Central memory CD8-positive, alpha-beta T cell (primary cell): ENCODE measurements around the gene C1QB.
"Not testable (repeated sequence)": the region's sequence is repeated elsewhere in the genome, so short reads cannot be mapped to it uniquely, and the experiment has no call there.

Experiments
- ATAC-seq: fragments of 150-1000 bp; cut with Tn5 transposase; replicated peaks from 2 replicates; pipeline ENCODE4 v1.10.0; 2022; ENCODE audit warnings: mild to moderate bottlenecking, moderate FRiP score, moderate number of reproducible peaks; ENCODE audit not compliant: poor library complexity, severe bottlenecking; ENCODE audit errors: extremely low read depth
- DNase-seq, 2 donors: peaks; one replicate each; pipeline ENCODE4 v3.0.0; 2021; ENCODE audit warnings: low spot score in 2 of 2
- H3K27ac Mint-ChIP-seq: one replicate; pipeline ENCODE4 v1.8.0; 2022; ENCODE audit warnings: low read depth, mild to moderate bottlenecking, moderate library complexity, mixed read lengths
- H3K27me3 Mint-ChIP-seq: one replicate; pipeline ENCODE4 v1.8.0; 2022; ENCODE audit warnings: mixed read lengths
- H3K36me3 Mint-ChIP-seq: one replicate; pipeline ENCODE4 v1.8.0; 2022; ENCODE audit warnings: mild to moderate bottlenecking, moderate library complexity, mixed read lengths; ENCODE audit not compliant: insufficient read depth
- H3K4me1 Mint-ChIP-seq: one replicate; pipeline ENCODE4 v1.8.0; 2022; ENCODE audit warnings: mixed read lengths
- H3K4me3 Mint-ChIP-seq: one replicate; pipeline ENCODE4 v1.8.0; 2022; ENCODE audit warnings: mild to moderate bottlenecking, moderate library complexity, mixed read lengths
- H3K9me3 Mint-ChIP-seq: one replicate; pipeline ENCODE4 v1.8.0; 2022; ENCODE audit warnings: mixed read lengths

C1QB gene

GRCh38 chr1:22658385-22659163 lies 5.5 kb downstream of the C1QB start:
- ATAC-seq: no peak
- DNase-seq: no peak
- H3K27ac Mint-ChIP-seq: no peak overlapping the region
- no peak overlapping the region for H3K4me3 Mint-ChIP-seq
- no peaks in the 10 kb centered on the region for H3K9me3 Mint-ChIP-seq
- H3K27me3 Mint-ChIP-seq: peaks cover 18% of the 10 kb centered on the region
- H3K36me3 Mint-ChIP-seq: peaks cover 1% of the 10 kb centered on the region
- H3K4me1 Mint-ChIP-seq: no peaks in the 10 kb centered on the region

- no peak for ATAC-seq
- Mint-ChIP-seq H3K36me3 (peaks cover 1% of the 10 kb centered on the region), H3K4me1 (no peaks in the 10 kb centered on the region), H3K9me3 (no peaks in the 10 kb centered on the region), H3K27ac (no peak overlapping the region), H3K27me3 (peaks cover 32% of the 10 kb centered on the region), H3K4me3 (no peak overlapping the region)
- DNase-seq: no peak
Observed at GRCh38 chr1:22660716-22661241, 7.7 kb downstream of the C1QB start.

GRCh38 chr1:22661880-22662279 lies 8.8 kb downstream of the C1QB start:
- DNase-seq (no peak), ATAC-seq (no peak)
- peaks cover 1% of the 10 kb centered on the region for H3K36me3 Mint-ChIP-seq
- H3K9me3 Mint-ChIP-seq: no peaks in the 10 kb centered on the region
- H3K27me3 Mint-ChIP-seq: peaks cover 34% of the 10 kb centered on the region
- no peaks in the 10 kb centered on the region for H3K4me1 Mint-ChIP-seq
- no peak overlapping the region for H3K4me3 Mint-ChIP-seq
- H3K27ac Mint-ChIP-seq: no peak overlapping the region

GRCh38 chr1:22662318-22662717 lies 9.3 kb downstream of the C1QB start:
- no peak for ATAC-seq
- Mint-ChIP-seq H3K27ac (no peak overlapping the region), H3K4me3 (no peak overlapping the region)

GRCh38 chr1:22662986-22663408 lies 10.0 kb downstream of the C1QB start:
- H3K27me3 Mint-ChIP-seq: peaks cover 46% of the 10 kb centered on the region
- H3K4me3 Mint-ChIP-seq: no peak overlapping the region
- peaks cover 1% of the 10 kb centered on the region for H3K36me3 Mint-ChIP-seq
- H3K27ac Mint-ChIP-seq: no peak overlapping the region
- DNase-seq: no peak
- H3K4me1 Mint-ChIP-seq: no peaks in the 10 kb centered on the region
- H3K9me3 Mint-ChIP-seq: no peaks in the 10 kb centered on the region
- no peak for ATAC-seq

More at GRCh38 chr1:22662318-22662717, 9.3 kb downstream of the C1QB start:
- H3K4me1 Mint-ChIP-seq: no peaks in the 10 kb centered on the region
- no peaks in the 10 kb centered on the region for H3K9me3 Mint-ChIP-seq
- DNase-seq: no peak
- peaks cover 39% of the 10 kb centered on the region for H3K27me3 Mint-ChIP-seq
- peaks cover 1% of the 10 kb centered on the region for H3K36me3 Mint-ChIP-seq

GRCh38 chr1:22665752-22666151 lies 12.7 kb downstream of the C1QB start:
- ATAC-seq (no peak), DNase-seq (no peak)
- no peak overlapping the region for H3K4me3 Mint-ChIP-seq
- no peaks in the 10 kb centered on the region for H3K36me3 Mint-ChIP-seq
- no peak overlapping the region for H3K27ac Mint-ChIP-seq
- no peaks in the 10 kb centered on the region for H3K9me3 Mint-ChIP-seq
- no peaks in the 10 kb centered on the region for H3K4me1 Mint-ChIP-seq
- peaks cover 73% of the 10 kb centered on the region for H3K27me3 Mint-ChIP-seq

GRCh38 chr1:22666412-22666811 lies 13.4 kb downstream of the C1QB start:
- H3K4me1 Mint-ChIP-seq: no peaks in the 10 kb centered on the region

GRCh38 chr1:22668840-22669239 lies 15.8 kb downstream of the C1QB start:
- not testable (repeated sequence) for H3K27ac Mint-ChIP-seq, H3K36me3 Mint-ChIP-seq, ATAC-seq, DNase-seq, H3K9me3 Mint-ChIP-seq, H3K4me3 Mint-ChIP-seq, H3K4me1 Mint-ChIP-seq
- H3K27me3 Mint-ChIP-seq: peaks cover 85% of the 10 kb centered on the region

More at GRCh38 chr1:22666412-22666811, 13.4 kb downstream of the C1QB start:
- ATAC-seq (no peak), DNase-seq (no peak)
- no peaks in the 10 kb centered on the region for H3K36me3 Mint-ChIP-seq
- no peak overlapping the region for H3K27ac Mint-ChIP-seq
- H3K9me3 Mint-ChIP-seq: no peaks in the 10 kb centered on the region
- H3K27me3 Mint-ChIP-seq: peaks cover 80% of the 10 kb centered on the region
- H3K4me3 Mint-ChIP-seq: no peak overlapping the region

GRCh38 chr1:22670352-22670975 lies 17.4 kb downstream of the C1QB start:
- no peaks in the 10 kb centered on the region for H3K4me1 Mint-ChIP-seq
- DNase-seq: no peak

GRCh38 chr1:22671999-22672398 lies 19.0 kb downstream of the C1QB start:
- Mint-ChIP-seq H3K27me3 (peaks cover 76% of the 10 kb centered on the region), H3K9me3 (no peaks in the 10 kb centered on the region), H3K4me1 (no peaks in the 10 kb centered on the region), H3K36me3 (no peaks in the 10 kb centered on the region), H3K4me3 (no peak overlapping the region), H3K27ac (no peak overlapping the region)
- no peak for ATAC-seq
- DNase-seq: no peak

More at GRCh38 chr1:22670352-22670975, 17.4 kb downstream of the C1QB start:
- no peaks in the 10 kb centered on the region for H3K9me3 Mint-ChIP-seq
- no peak for ATAC-seq
- no peaks in the 10 kb centered on the region for H3K36me3 Mint-ChIP-seq
- H3K27me3 Mint-ChIP-seq: peaks cover 79% of the 10 kb centered on the region
- no peak overlapping the region for H3K27ac Mint-ChIP-seq
- H3K4me3 Mint-ChIP-seq: no peak overlapping the region

- H3K4me3 Mint-ChIP-seq: no peak overlapping the region
- DNase-seq (no peak), ATAC-seq (no peak)
- peaks cover 59% of the 10 kb centered on the region for H3K27me3 Mint-ChIP-seq
- H3K27ac Mint-ChIP-seq: no peak overlapping the region
- no peaks in the 10 kb centered on the region for H3K9me3 Mint-ChIP-seq
- H3K36me3 Mint-ChIP-seq: no peaks in the 10 kb centered on the region
- no peaks in the 10 kb centered on the region for H3K4me1 Mint-ChIP-seq
Observed at GRCh38 chr1:22673486-22674409, 20.7 kb downstream of the C1QB start.

GRCh38 chr1:22674410-22674749 lies 21.3 kb downstream of the C1QB start:
- ATAC-seq (no peak), DNase-seq (no peak)
- no peaks in the 10 kb centered on the region for H3K9me3 Mint-ChIP-seq
- H3K4me1 Mint-ChIP-seq: no peaks in the 10 kb centered on the region
- no peak overlapping the region for H3K4me3 Mint-ChIP-seq
- peaks cover 52% of the 10 kb centered on the region for H3K27me3 Mint-ChIP-seq
- no peaks in the 10 kb centered on the region for H3K36me3 Mint-ChIP-seq
- no peak overlapping the region for H3K27ac Mint-ChIP-seq
